OCI-LY7 (cell line): Measurements from ENCODE around the gene PCBD1.

Experiments used
- CTCF ChIP-seq: fragments of 200-600 bp; sonication (generic); conservative IDR thresholded peaks from 2 replicates; pipeline ENCODE4 v1.5.1; 2014; ENCODE audit warnings: mild to moderate bottlenecking, antibody characterized with exemption, low read length, moderate library complexity, mixed read lengths
- EZH2phosphoT487 ChIP-seq: fragments of 200-600 bp; sonication (generic); IDR thresholded peaks from 2 replicates; pipeline ENCODE4 v1.6.1; 2018; ENCODE audit warnings: low read depth, borderline replicate concordance, mild to moderate bottlenecking, mixed run types, antibody characterized with exemption, low read length, moderate library complexity, mixed read lengths

- TF ChIP-seq CTCF (no peak), EZH2phosphoT487 (no peak)
Measured at GRCh38 chr10:70887804-70888800, at the start of gene PCBD1.
